Measurements from ENCODE around the gene AP1S2. TPM values are rescaled to one million over a fixed set of nuclear protein-coding genes. Genes with fewer than 3 reads are reported as not detected.

Gene AP1S2
- total and polyA plus RNA-seq, 8 donors: 35.9 to 98.9 (median 71.2) TPM

GRCh38 chrX:15814771-15815365, 39.7 kb downstream of the AP1S2 start:
- H3K27ac ChIP-seq: no peak overlapping the region
- peaks cover 0 to 34% of the 10 kb centered on the region in 2 donors for H3K36me3 ChIP-seq
- TF ChIP-seq CTCF (IDR thresholded peaks at IDR 0.05): no peak
- DNase-seq (no peak), ATAC-seq (no peak)
- H3K27me3 ChIP-seq: no peaks in the 10 kb centered on the region
- peaks cover 0 to 10% of the 10 kb centered on the region in 2 donors for H3K4me1 ChIP-seq
- H3K4me3 ChIP-seq: no peak overlapping the region
- intact Hi-C loops (cut with DNase I): no loop called here
- H3K9me3 ChIP-seq: no peaks in the 10 kb centered on the region

GRCh38 chrX:15813416-15813815, 41.2 kb downstream of the AP1S2 start:
- no peaks in the 10 kb centered on the region for H3K9me3 ChIP-seq
- no peak overlapping the region for H3K27ac ChIP-seq
- TF ChIP-seq CTCF (IDR thresholded peaks at IDR 0.05): no peak
- no peaks in the 10 kb centered on the region for H3K27me3 ChIP-seq
- H3K4me3 ChIP-seq: no peak overlapping the region
- no peak for ATAC-seq
- intact Hi-C loops (cut with DNase I): no loop called here
- DNase-seq: peak in 1 of 4 donors; percentile 32
- peaks cover 0 to 32% of the 10 kb centered on the region in 2 donors for H3K36me3 ChIP-seq
- peaks cover 0 to 10% of the 10 kb centered on the region in 2 donors for H3K4me1 ChIP-seq

DNA sequence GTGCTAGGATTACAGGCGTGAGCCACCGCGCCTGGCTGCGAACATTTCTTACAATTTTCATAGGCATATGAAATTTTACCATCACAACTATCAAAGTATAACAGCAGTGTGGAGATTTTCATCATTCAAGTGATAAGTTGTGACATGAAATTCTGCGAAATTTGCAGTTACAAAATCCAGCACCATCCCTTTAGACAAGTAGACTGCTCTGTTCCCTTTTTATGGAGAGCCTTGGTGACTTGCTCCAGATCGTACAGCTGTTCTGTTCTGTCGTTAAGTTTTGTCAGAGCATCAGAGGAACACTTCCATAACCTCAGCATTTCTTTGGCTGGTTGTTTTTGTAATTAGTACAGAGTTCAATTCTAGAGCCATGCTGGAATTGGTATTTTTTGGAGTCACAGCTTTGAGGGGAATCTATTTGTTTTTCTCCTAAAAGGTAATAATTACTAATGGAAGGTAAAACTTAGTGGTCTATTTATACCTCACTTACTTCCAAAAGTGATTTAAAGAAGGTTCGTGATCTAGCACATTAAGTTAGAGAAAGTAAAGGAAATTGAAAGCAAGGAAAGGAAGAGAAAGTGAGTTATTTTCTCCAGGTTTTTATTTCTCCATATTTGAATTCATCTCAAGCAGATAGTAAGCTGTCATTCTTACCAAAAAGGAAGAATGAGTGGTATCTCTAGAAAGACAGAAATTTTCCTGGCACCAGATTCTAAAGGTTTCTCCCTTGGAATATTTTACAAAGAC, 42.2 kb downstream of the AP1S2 start:
- no peak for ATAC-seq
- no peak for DNase-seq
- H3K27ac ChIP-seq: no peak overlapping the region
- H3K4me1 ChIP-seq: peaks cover 0 to 10% of the 10 kb centered on the region in 2 donors
- intact Hi-C loops (cut with DNase I): no loop called here
- H3K9me3 ChIP-seq: no peaks in the 10 kb centered on the region
- peaks cover 0 to 40% of the 10 kb centered on the region in 2 donors for H3K36me3 ChIP-seq
- no peak overlapping the region for H3K4me3 ChIP-seq
- TF ChIP-seq CTCF (IDR thresholded peaks at IDR 0.05): no peak
- H3K27me3 ChIP-seq: no peaks in the 10 kb centered on the region

DNA sequence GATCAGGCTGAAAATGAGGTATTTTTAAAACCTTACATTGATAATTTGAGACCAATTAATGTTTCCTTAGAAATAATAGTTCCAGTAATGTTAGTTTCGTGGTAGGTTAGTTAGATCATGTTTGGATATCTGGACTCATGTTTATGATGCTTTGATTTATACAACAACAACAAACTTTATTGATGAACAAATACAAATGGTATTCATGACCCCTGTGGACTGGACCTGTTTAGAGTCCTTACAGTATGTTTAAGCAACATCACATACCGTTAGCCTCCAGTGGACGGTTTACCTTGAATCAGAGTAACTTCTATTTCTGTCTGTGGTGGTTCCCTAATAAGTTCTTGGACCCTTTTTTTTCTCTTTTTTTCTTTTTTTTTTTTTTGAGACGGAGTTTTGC, 46.4 kb downstream of the AP1S2 start:
- Histone ChIP-seq H3K27ac (no peak overlapping the region), H3K4me1 (no peaks in the 10 kb centered on the region), H3K4me3 (no peak overlapping the region), H3K36me3 (peaks cover 0 to 50% of the 10 kb centered on the region in 2 donors), H3K9me3 (no peaks in the 10 kb centered on the region), H3K27me3 (no peaks in the 10 kb centered on the region)
- DNase-seq (no peak), ATAC-seq (no peak)
- intact Hi-C loops (cut with DNase I): no loop called here
- TF ChIP-seq CTCF (IDR thresholded peaks at IDR 0.05): no peak

GRCh38 chrX:15804563-15804962, 50.0 kb downstream of the AP1S2 start:
- no peaks in the 10 kb centered on the region for H3K9me3 ChIP-seq
- no peak for DNase-seq
- H3K36me3 ChIP-seq: peaks cover 0 to 38% of the 10 kb centered on the region in 2 donors
- intact Hi-C loops (cut with DNase I): no loop called here
- no peak for TF ChIP-seq CTCF (IDR thresholded peaks at IDR 0.05)
- no peaks in the 10 kb centered on the region for H3K4me1 ChIP-seq
- peak; percentile 54 for ATAC-seq
- H3K27me3 ChIP-seq: no peaks in the 10 kb centered on the region
- peak overlapping the region in 1 of 2 donors; percentile 76 for H3K27ac ChIP-seq
- no peak overlapping the region for H3K4me3 ChIP-seq

Measured in left lung (tissue), 10 donors.